ENCODE results near the gene KRT1.

The KRT1 gene

GRCh38 chr12:52689239-52689638 lies 9.0 kb upstream of the KRT1 start:
- DNase-seq (ENCODE audit: low read depth), result no peak
- H3K4me3 ChIP-seq (ENCODE audit: low read depth, low read length), result no peak overlapping the region
- no peak for TF ChIP-seq CTCF (IDR thresholded peaks at IDR 0.05; ENCODE audit: insufficient read depth, low read depth, low read length, missing control alignments)

GRCh38 chr12:52688481-52688880 lies 8.3 kb upstream of the KRT1 start:
- TF ChIP-seq CTCF (IDR thresholded peaks at IDR 0.05; ENCODE audit: insufficient read depth, low read depth, low read length, missing control alignments), result no peak
- DNase-seq (ENCODE audit: low read depth), result no peak
- H3K4me3 ChIP-seq (ENCODE audit: low read depth, low read length), result no peak overlapping the region

GRCh38 chr12:52687497-52688385 lies 7.5 kb upstream of the KRT1 start:
- TF ChIP-seq CTCF (IDR thresholded peaks at IDR 0.05; ENCODE audit: insufficient read depth, low read depth, low read length, missing control alignments), result no peak
- H3K4me3 ChIP-seq (ENCODE audit: low read depth, low read length), result no peak overlapping the region

DNA sequence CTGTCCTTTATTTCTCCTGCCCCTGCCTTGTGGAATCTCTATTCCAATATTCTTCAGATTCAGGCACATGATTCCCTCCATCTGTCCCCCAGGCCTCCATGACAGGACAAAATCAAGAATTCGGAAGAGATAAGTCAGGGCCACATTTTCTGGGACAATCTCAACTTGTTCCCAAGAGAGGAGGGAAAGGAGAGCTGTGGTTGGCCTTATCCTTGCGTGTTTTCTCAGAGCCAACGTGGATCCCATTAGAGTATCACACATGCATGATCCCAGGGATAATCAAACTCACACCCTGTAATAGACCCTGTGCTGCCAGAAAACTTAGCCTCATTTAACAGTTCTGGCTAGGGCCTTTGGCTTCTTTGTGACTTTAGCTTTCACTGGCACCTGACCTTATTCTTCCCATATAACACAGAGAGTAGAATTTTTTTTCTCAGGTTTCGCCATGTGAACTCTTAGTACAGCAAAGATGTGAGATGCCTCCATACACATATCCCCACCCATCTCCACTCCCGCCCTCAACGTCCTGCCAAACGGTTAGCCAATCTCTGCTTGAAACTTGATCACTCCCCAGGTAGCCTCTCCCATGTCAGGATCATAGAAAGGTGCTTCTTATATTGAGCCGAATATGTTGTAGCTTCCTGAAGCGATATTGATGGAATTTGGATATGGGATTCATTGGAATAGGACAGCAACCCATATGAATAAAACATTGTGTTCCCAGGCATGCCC lies 6.7 kb upstream of the KRT1 start:
- TF ChIP-seq CTCF (IDR thresholded peaks at IDR 0.05; ENCODE audit: insufficient read depth, low read depth, low read length, missing control alignments), result no peak
- no peak for DNase-seq (ENCODE audit: low read depth)
- H3K4me3 ChIP-seq (ENCODE audit: low read depth, low read length), result no peak overlapping the region

More at GRCh38 chr12:52687497-52688385, 7.5 kb upstream of the KRT1 start:
- no peak for DNase-seq (ENCODE audit: low read depth)

DNA sequence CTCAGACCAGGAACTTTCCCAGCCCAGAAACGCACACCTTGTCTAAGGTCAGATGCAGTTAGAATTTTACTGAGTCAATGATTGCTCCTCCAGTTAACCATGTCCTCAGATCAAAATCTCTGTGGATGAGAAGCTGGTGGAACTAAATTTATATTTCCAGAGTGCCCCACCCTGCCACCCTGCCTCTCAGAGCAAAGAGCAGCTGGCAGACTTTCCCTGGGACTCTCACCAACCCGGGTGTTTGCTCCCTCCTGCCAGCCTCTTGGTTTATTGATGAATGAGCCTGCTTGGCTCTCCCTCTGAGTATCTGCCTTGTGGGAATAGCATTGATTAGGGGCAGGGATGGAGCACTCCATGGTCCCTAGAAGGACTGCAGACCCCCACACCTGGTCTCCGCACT lies 5.9 kb upstream of the KRT1 start:
- DNase-seq (ENCODE audit: low read depth), result no peak
- no peak overlapping the region for H3K4me3 ChIP-seq (ENCODE audit: low read depth, low read length)
- TF ChIP-seq CTCF (IDR thresholded peaks at IDR 0.05; ENCODE audit: insufficient read depth, low read depth, low read length, missing control alignments), result no peak

DNA sequence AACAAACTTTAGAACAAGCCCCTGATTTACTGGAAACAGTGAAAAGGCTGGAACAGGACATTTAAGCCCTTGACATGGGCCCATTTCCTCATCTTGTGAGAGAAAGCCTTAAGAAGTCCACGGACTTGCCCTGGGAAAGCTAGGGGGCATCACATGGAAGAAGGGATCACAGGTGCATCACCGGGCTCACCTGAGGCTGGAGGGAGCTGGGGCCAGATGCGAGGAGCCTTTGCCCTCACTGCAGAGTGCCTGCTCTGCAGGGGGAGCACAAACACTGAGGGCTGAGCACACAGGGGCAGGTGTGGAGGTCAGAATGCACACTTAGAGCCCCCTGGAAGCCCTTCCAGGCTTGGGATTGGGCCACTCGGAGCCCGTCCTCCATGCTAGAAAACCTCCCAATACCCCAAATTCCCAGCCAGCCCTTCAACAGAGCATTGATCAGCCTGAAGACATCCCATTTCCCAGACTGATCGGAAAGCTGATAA lies 5.2 kb upstream of the KRT1 start:
- no peak overlapping the region for H3K4me3 ChIP-seq (ENCODE audit: low read depth, low read length)
- TF ChIP-seq CTCF (IDR thresholded peaks at IDR 0.05; ENCODE audit: insufficient read depth, low read depth, low read length, missing control alignments), result no peak
- no peak for DNase-seq (ENCODE audit: low read depth)

Measured in GM12865 (cell line).